Measurements from ENCODE around the gene PGK2.

Gene PGK2

DNA sequence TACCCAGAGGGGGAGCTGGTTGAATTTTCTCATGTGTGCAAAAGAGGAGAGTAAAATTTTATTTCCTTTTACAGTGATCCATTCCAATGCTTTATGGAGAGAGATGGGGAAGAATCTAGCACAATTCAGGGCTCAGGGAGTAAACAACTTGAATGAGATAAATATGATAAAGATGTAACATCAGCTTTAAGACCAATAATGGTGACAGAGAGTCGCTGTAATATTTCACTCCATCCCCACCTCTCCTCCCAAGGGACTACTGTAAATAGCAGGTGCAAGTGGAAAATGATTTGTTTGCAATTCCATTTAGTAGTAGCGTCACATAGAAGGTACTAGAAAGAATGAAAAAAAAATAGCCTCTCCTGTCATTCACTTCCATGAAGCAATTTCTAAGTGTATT is 47.7 kb downstream of the PGK2 start:
- no peak for DNase-seq (ENCODE audit: low read depth in 4 of 4, low spot score in 1 of 4)

DNA sequence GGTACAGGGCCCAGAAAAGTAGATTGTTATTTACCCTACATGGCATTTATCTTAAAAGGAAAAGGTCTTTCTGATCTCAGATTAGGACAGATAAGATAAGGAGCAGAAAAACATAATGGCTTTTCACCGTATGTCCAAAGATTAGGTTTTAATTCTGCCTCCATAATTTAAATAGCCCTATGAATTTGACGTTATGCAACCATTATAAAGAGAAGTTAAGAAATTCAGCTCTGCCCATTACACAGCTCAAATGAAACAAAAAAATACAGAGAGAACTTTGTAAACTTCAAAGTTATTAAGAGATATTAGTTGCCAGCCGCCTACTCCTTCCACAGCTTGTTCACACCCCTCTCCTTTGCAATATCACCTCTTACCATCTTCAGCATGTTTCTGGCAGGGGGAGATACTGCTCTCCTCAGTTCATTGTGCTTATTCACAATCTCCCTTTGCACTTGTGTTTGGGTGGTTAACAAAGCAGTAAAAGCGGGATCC is 51.0 kb downstream of the PGK2 start:
- DNase-seq (ENCODE audit: low read depth in 4 of 4, low spot score in 1 of 4), result no peak

Data from stimulated activated CD4-positive, alpha-beta T cell treated with anti-CD3 and anti-CD28 coated beads, Interleukin-1b, Interleukin-23, amount 100 ng/mL, for 24 hours (primary cell).